HCT116 (cell line): ENCODE results near the gene FAM118A. TPM values are rescaled to one million over a fixed set of nuclear protein-coding genes. Genes with fewer than 3 reads are reported as not detected.

Experiments used
- ATAC-seq: fragments of 200-7000 bp; cut with Tn5 transposase; 2 replicates; pipeline ENCODE4 v1.9.1; 2020; ENCODE audit warnings: mild to moderate bottlenecking, moderate library complexity
- BruUV-seq: library from RNA; stranded (reverse); fragments of 400-500 nt; replicated peaks from 2 replicates; lab custom pipeline; 2021; lab: Mats Ljungman, UMichigan
- CTCF ChIA-PET: fragments of 300-600 bp; sonication (Branson Sonifier 250); formaldehyde crosslinking; loops from one replicate; lab custom pipeline; 2021; ENCODE audit warnings: antibody characterized with exemption; lab: Charles Lee
- POLR2A ChIA-PET: fragments of 300-600, 350-600 bp; sonication (Branson Sonifier 250); formaldehyde crosslinking; loops from one replicate; lab custom pipeline; 2021; ENCODE audit warnings: antibody characterized with exemption; lab: Charles Lee
- RAD21 ChIA-PET, 2 experiments: fragments of 300-600 bp; sonication (Branson Sonifier 250); formaldehyde crosslinking; loops; one replicate each; lab custom pipeline; 2023; ENCODE audit warnings: low total read pairs in 2 of 2; ENCODE audit not compliant: uncharacterized antibody in 2 of 2, unreplicated experiment in 2 of 2, low non-redundant PET in 1 of 2; lab: Charles Lee
- DNase-seq: peaks from one replicate; pipeline ENCODE4 v3.0.0-alpha.2; 2010; ENCODE audit warnings: low read depth, low spot score
- H2AFZ ChIP-seq: fragments of 200-600 bp; shearing (Covaris generic), sonication (generic); 2 replicates; pipeline ENCODE4 v1.6.1; 2017; ENCODE audit warnings: low read depth, mixed run types, mixed read lengths, antibody characterized with exemption, low read length; ENCODE audit not compliant: poor library complexity, severe bottlenecking
- H3K27ac ChIP-seq: 2 replicates; pipeline ENCODE4 v1.5.1; 2012; ENCODE audit warnings: low read depth, low read length
- H3K27me3 ChIP-seq: fragments of 200-600 bp; sonication (generic); 2 replicates; pipeline ENCODE4 v1.6.1; 2016; ENCODE audit warnings: mixed run types, low read length, mixed read lengths; ENCODE audit not compliant: insufficient read depth
- H3K36me3 ChIP-seq, 2 experiments: fragments of 200-500 bp in 1 of 2; fragments of 200-600 bp in 1 of 2; sonication (Bioruptor generic) in 1 of 2; sonication (generic) in 1 of 2; 2 replicates each; pipeline versions ENCODE4 v1.5.1 to v1.6.1; 2014 to 2016; ENCODE audit warnings: low read length in 2 of 2, inconsistent platforms in 1 of 2, mixed read lengths in 1 of 2, mixed run types in 1 of 2; ENCODE audit not compliant: insufficient read depth in 2 of 2, control insufficient read depth in 1 of 2
- H3K4me1 ChIP-seq, 2 experiments: fragments of 200-600 bp in 1 of 2; sonication (generic) in 1 of 2; 2 replicates each; pipeline versions ENCODE4 v1.5.1 to v1.6.1; 2012 to 2017; ENCODE audit warnings: low read length in 2 of 2, inconsistent platforms in 1 of 2, mild to moderate bottlenecking in 1 of 2, mixed read lengths in 1 of 2, mixed run types in 1 of 2, moderate library complexity in 1 of 2; ENCODE audit not compliant: insufficient read depth in 2 of 2, control insufficient read depth in 1 of 2
- H3K4me2 ChIP-seq: fragments of 200-600 bp; sonication (generic); 2 replicates; pipeline ENCODE4 v1.6.1; 2017; ENCODE audit warnings: mixed run types, low read length, mixed read lengths
- H3K4me3 ChIP-seq, 2 experiments: fragments of 200-600 bp in 1 of 2; sonication (generic) in 1 of 2; replicated peaks in 1 of 2; 2 replicates each; pipeline ENCODE4 v1.5.1; 2011 to 2016; ENCODE audit warnings: low read length in 2 of 2, control low read depth in 1 of 2, low read depth in 1 of 2, mild to moderate bottlenecking in 1 of 2, mixed read lengths in 1 of 2, mixed run types in 1 of 2
- H3K79me2 ChIP-seq: fragments of 200-600 bp; sonication (generic); 2 replicates; pipeline ENCODE4 v1.6.1; 2017; ENCODE audit warnings: mild to moderate bottlenecking, mixed run types, low read length, moderate library complexity, mixed read lengths; ENCODE audit not compliant: insufficient read depth
- H3K9ac ChIP-seq: fragments of 200-600 bp; sonication (generic); 2 replicates; pipeline ENCODE4 v1.6.1; 2016; ENCODE audit warnings: low read length, mixed read lengths
- H3K9me2 ChIP-seq: fragments of 200-600 bp; sonication (generic), shearing (Covaris generic); 2 replicates; pipeline ENCODE4 v1.6.1; 2017; ENCODE audit warnings: mixed run types, mild to moderate bottlenecking, moderate library complexity; ENCODE audit not compliant: insufficient read depth
- H3K9me3 ChIP-seq, 2 experiments: fragments of 200-500 bp in 1 of 2; fragments of 200-600 bp in 1 of 2; sonication (Bioruptor generic) in 1 of 2; sonication (generic) in 1 of 2; 2 replicates each; pipeline ENCODE4 v1.6.1; 2014 to 2017; ENCODE audit warnings: low read length in 2 of 2, mixed read lengths in 2 of 2, inconsistent platforms in 1 of 2, low read depth in 1 of 2, mild to moderate bottlenecking in 1 of 2, mixed run types in 1 of 2, moderate library complexity in 1 of 2; ENCODE audit not compliant: control insufficient read depth in 1 of 2, insufficient read depth in 1 of 2
- H4K20me1 ChIP-seq: fragments of 200-600 bp; sonication (generic), shearing (Covaris generic); 2 replicates; pipeline ENCODE4 v1.6.1; 2017; ENCODE audit warnings: mixed run types, mild to moderate bottlenecking, moderate library complexity; ENCODE audit not compliant: insufficient read depth
- CEBPB ChIP-seq: IDR thresholded peaks from 2 replicates; pipeline ENCODE4 v1.6.1; 2012; ENCODE audit warnings: low read depth
- MAX ChIP-seq: IDR thresholded peaks from 2 replicates; pipeline ENCODE4 v1.6.1; 2012
- POLR2AphosphoS5 ChIP-seq: IDR thresholded peaks from 2 replicates; pipeline ENCODE4 v1.6.1; 2011; ENCODE audit warnings: mild to moderate bottlenecking, low read depth, low read length, moderate library complexity
- RAD21 ChIP-seq: IDR thresholded peaks from 2 replicates; pipeline ENCODE4 v1.6.1; 2012; ENCODE audit warnings: low read depth, mild to moderate bottlenecking
- intact Hi-C: fragments of 100-400 bp; cut with micrococcal nuclease; formaldehyde crosslinking; loops from 2 replicates; pipeline ENCODE4 v1.10.0; 2022
- total RNA-seq: library from RNA; stranded (reverse); gene quantifications from one replicate; pipeline ENCODE4 v1.2.1, GENCODE V29; 2021; ENCODE audit not compliant: unreplicated experiment
- TF ChIP-seq, protein P1 (sequence below), 3 experiments: fragments of 200-600 bp in 1 of 3; sonication (generic) in 1 of 3; IDR thresholded peaks in 2 of 3; conservative IDR thresholded peaks in 1 of 3; 2 replicates each; pipeline ENCODE4 v1.5.1; 2012 to 2017; ENCODE audit warnings: low read depth in 2 of 3, low read length in 2 of 3, antibody characterized with exemption in 1 of 3, borderline replicate concordance in 1 of 3, control low read depth in 1 of 3, mild to moderate bottlenecking in 1 of 3, mixed read lengths in 1 of 3, mixed run types in 1 of 3, moderate library complexity in 1 of 3; ENCODE audit not compliant: insufficient read depth in 1 of 3

Gene FAM118A
- total RNA-seq, 1 experiment from 2014 or later = 43.2 TPM

DNA sequence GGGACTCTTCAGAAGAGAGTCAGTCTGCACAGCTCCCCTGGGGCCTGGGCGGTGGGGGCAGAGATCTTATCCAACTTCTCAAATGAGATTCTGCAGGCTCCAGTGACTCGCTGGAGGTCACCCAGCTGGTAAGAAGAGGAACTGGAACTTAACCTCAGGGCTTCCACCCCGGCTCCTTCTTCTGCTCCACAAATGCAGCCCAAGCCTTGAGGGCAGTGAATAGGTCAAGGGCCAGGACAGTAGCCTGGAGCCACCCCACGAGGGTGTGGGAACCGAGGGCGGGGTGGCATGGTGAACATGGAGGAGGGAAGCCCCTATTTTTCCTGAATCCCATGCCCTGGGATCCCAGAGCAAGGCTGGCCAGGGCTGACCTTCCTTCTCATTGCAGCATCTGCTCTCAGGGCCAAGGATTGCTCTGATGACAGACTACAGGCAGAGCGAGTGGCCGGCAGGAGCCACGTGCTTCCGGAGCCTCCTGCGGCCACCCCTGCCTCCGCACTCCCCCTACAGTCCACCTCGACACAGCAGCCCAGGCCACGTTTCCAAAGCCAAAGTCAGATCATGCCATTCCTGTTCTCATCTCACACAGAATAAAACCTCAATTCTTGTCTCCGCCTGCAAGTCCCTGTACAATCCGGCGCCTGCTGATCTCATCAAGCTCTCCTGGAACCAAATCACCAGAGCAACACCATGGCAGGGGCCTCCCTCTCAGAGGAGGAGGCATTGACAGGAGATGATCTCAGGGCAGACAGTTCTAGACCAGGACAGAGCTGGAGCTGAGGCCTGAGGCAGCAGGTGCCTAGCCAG, 46.1 kb upstream of the FAM118A start:
- peak overlapping the region; percentile 13; the same call in 1 of the 2 replicates for H3K27ac ChIP-seq
- no peaks in the 10 kb centered on the region for H3K9me3 ChIP-seq
- no TSS peak for BruUV-seq
- H3K27me3 ChIP-seq = no peaks in the 10 kb centered on the region
- H3K9me2 ChIP-seq = no peaks in the 10 kb centered on the region
- H3K4me1 ChIP-seq = peaks cover 8 to 23% of the 10 kb centered on the region in 2 experiments; a peak in 3 of 4 replicates
- DNase-seq (peak; percentile 46), ATAC-seq (peak; percentile 95)
- RAD21 ChIA-PET = no interaction called here
- CTCF ChIA-PET = interaction anchor here (1.4 kb wide), 1 partner anchor 14 kb away, joined by 5 read pairs; no protein-coding TSS in a partner anchor
- H4K20me1 ChIP-seq = no peaks in the 10 kb centered on the region
- H3K9ac ChIP-seq = peak overlapping the region; percentile 37
- no peaks in the 10 kb centered on the region for H3K36me3 ChIP-seq
- no peak overlapping the region for H3K4me3 ChIP-seq
- TF ChIP-seq, protein P1, sequence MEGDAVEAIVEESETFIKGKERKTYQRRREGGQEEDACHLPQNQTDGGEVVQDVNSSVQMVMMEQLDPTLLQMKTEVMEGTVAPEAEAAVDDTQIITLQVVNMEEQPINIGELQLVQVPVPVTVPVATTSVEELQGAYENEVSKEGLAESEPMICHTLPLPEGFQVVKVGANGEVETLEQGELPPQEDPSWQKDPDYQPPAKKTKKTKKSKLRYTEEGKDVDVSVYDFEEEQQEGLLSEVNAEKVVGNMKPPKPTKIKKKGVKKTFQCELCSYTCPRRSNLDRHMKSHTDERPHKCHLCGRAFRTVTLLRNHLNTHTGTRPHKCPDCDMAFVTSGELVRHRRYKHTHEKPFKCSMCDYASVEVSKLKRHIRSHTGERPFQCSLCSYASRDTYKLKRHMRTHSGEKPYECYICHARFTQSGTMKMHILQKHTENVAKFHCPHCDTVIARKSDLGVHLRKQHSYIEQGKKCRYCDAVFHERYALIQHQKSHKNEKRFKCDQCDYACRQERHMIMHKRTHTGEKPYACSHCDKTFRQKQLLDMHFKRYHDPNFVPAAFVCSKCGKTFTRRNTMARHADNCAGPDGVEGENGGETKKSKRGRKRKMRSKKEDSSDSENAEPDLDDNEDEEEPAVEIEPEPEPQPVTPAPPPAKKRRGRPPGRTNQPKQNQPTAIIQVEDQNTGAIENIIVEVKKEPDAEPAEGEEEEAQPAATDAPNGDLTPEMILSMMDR (IDR thresholded peaks at IDR 0.05 in 2 of 3, conservative IDR thresholded peaks at IDR 0.05 in 1 of 3; ENCODE audit: borderline replicate concordance in 1 of 3, insufficient read depth in 1 of 3, low read depth in 2 of 3, low read length in 2 of 3) = peak; percentile 58 to 77 (median 66)
- TF ChIP-seq CEBPB (no peak), RAD21 (peak; percentile 89), MAX (peak; percentile 98), POLR2AphosphoS5 (0 out of 2 replicates have a peak, but pooled peaks have one; percentile 25)
- H3K79me2 ChIP-seq = no peaks in the 10 kb centered on the region
- POLR2A ChIA-PET = no interaction called here
- intact Hi-C loops = loop anchor here (2.0 kb wide), 1 partner anchor 161 kb away; no protein-coding TSS in a partner anchor
- peak overlapping the region; percentile 96 for H2AFZ ChIP-seq
- peak overlapping the region; percentile 51 for H3K4me2 ChIP-seq
